ENCODE results near the gene ABCC8. TPM values are rescaled to one million over a fixed set of nuclear protein-coding genes. Genes with fewer than 3 reads are reported as not detected.

ABCC8 gene
- total and polyA plus RNA-seq, 4 donors, result 1.2 to 14.9 (median 3.1) TPM

- DNase-seq (no peak), ATAC-seq (ENCODE audit: insufficient read depth, low FRiP score) (no peak)
- WGBS, 2 donors, result 88% methylated on average over 3 of the region's 3 CpGs
- Histone ChIP-seq H3K9ac (ENCODE audit: insufficient read depth in 1 of 2, low read length in 2 of 2) (no peak overlapping the region), H3K4me3 (no peak overlapping the region), H3K27ac (ENCODE audit: low read depth in 1 of 2, low read length in 1 of 2) (no peak overlapping the region), H3K4me1 (ENCODE audit: control insufficient read depth in 5 of 5, insufficient read depth in 5 of 5, low read length in 5 of 5) (peaks cover 0 to 8% (median 0%) of the 10 kb centered on the region in 5 donors), H3K36me3 (ENCODE audit: control insufficient read depth in 4 of 4, insufficient read depth in 4 of 4, low read length in 4 of 4) (no peaks in the 10 kb centered on the region), H3K9me3 (ENCODE audit: control insufficient read depth in 4 of 4, insufficient read depth in 3 of 4, low read length in 3 of 4) (no peaks in the 10 kb centered on the region), H3K27me3 (ENCODE audit: control insufficient read depth in 3 of 3, insufficient read depth in 3 of 3, low read length in 2 of 3) (peaks cover 0 to 6% (median 4%) of the 10 kb centered on the region in 3 donors)
- no peak for TF ChIP-seq CTCF (IDR thresholded peaks at IDR 0.05; ENCODE audit: control extremely low read depth, extremely low read depth)
Observed at GRCh38 chr11:17391493-17392355, 84.9 kb downstream of the ABCC8 start.

GRCh38 chr11:17389957-17390649 is 86.5 kb downstream of the ABCC8 start:
- H3K36me3 ChIP-seq (ENCODE audit: control insufficient read depth in 4 of 4, insufficient read depth in 4 of 4, low read length in 4 of 4), result no peaks in the 10 kb centered on the region
- no peak overlapping the region for H3K4me3 ChIP-seq
- H3K9me3 ChIP-seq (ENCODE audit: control insufficient read depth in 4 of 4, insufficient read depth in 3 of 4, low read length in 3 of 4), result no peaks in the 10 kb centered on the region
- 61 to 66% methylated on average over 10 of the region's 10 CpGs for WGBS, 2 donors
- no peak for TF ChIP-seq CTCF (IDR thresholded peaks at IDR 0.05; ENCODE audit: control extremely low read depth, extremely low read depth)
- no peak for DNase-seq
- no peak for ATAC-seq (ENCODE audit: insufficient read depth, low FRiP score)
- H3K9ac ChIP-seq (ENCODE audit: insufficient read depth in 1 of 2, low read length in 2 of 2), result no peak overlapping the region
- H3K4me1 ChIP-seq (ENCODE audit: control insufficient read depth in 5 of 5, insufficient read depth in 5 of 5, low read length in 5 of 5), result peaks cover 0 to 12% (median 0%) of the 10 kb centered on the region in 5 donors
- no peak overlapping the region for H3K27ac ChIP-seq (ENCODE audit: low read depth in 1 of 2, low read length in 1 of 2)
- peaks cover 0 to 6% (median 4%) of the 10 kb centered on the region in 3 donors for H3K27me3 ChIP-seq (ENCODE audit: control insufficient read depth in 3 of 3, insufficient read depth in 3 of 3, low read length in 2 of 3)

GRCh38 chr11:17389211-17389956 is 87.3 kb downstream of the ABCC8 start:
- Histone ChIP-seq H3K9ac (ENCODE audit: insufficient read depth in 1 of 2, low read length in 2 of 2) (no peak overlapping the region), H3K4me3 (peak overlapping the region; percentile 58), H3K9me3 (ENCODE audit: control insufficient read depth in 4 of 4, insufficient read depth in 3 of 4, low read length in 3 of 4) (no peaks in the 10 kb centered on the region), H3K27ac (ENCODE audit: low read depth in 1 of 2, low read length in 1 of 2) (peak overlapping the region; percentile 62 to 73), H3K36me3 (ENCODE audit: control insufficient read depth in 4 of 4, insufficient read depth in 4 of 4, low read length in 4 of 4) (no peaks in the 10 kb centered on the region), H3K4me1 (ENCODE audit: control insufficient read depth in 5 of 5, insufficient read depth in 5 of 5, low read length in 5 of 5) (peaks cover 0 to 12% (median 0%) of the 10 kb centered on the region in 5 donors), H3K27me3 (ENCODE audit: control insufficient read depth in 3 of 3, insufficient read depth in 3 of 3, low read length in 2 of 3) (peaks cover 0 to 6% (median 4%) of the 10 kb centered on the region in 3 donors)
- peak; percentile 87 for ATAC-seq (ENCODE audit: insufficient read depth, low FRiP score)
- peak; percentile 49 to 74 (median 74) for DNase-seq
- 3% methylated on average over 28 to 55 of the region's 55 CpGs for WGBS, 2 donors
- peak; percentile 12 for TF ChIP-seq CTCF (IDR thresholded peaks at IDR 0.05; ENCODE audit: control extremely low read depth, extremely low read depth)

Measured in lung (tissue), 12 donors.